Anterior cingulate cortex (tissue), 58 donors: ENCODE results near the gene BUD23.

Source experiments
- DNase-seq, 58 donors: peaks; one replicate each; lab custom pipeline; 2025; lab: John Stamatoyannopoulos, UW

The BUD23 gene

GRCh38 chr7:73738220-73738611 lies 54.8 kb downstream of the BUD23 start:
- peak in 34 of 58 donors; percentile 18 to 68 (median 40) for DNase-seq

- peak; percentile 73 to 99 (median 97) for DNase-seq
Observed at GRCh38 chr7:73738612-73739386, 55.4 kb downstream of the BUD23 start, which contains the start of gene ABHD11. Gene ABHD11 (minus strand): TSS chr7:73738802. CDS start chr7:73738770, 32 bp downstream.

- peak in 2 of 58 donors; percentile 34 to 44 for DNase-seq
Observed at GRCh38 chr7:73739387-73739767, 56.0 kb downstream of the BUD23 start.

GRCh38 chr7:73740212-73740611 lies 56.8 kb downstream of the BUD23 start:
- DNase-seq, result no peak

- DNase-seq, result no peak
Observed at GRCh38 chr7:73740771-73741170, 57.4 kb downstream of the BUD23 start.

- no peak for DNase-seq
Observed at GRCh38 chr7:73741600-73741999, 58.2 kb downstream of the BUD23 start.

- DNase-seq, result no peak
Observed at GRCh38 chr7:73742338-73742752, 58.9 kb downstream of the BUD23 start.

- peak in 31 of 58 donors; percentile 7 to 77 (median 30) for DNase-seq
Observed at GRCh38 chr7:73742753-73743641, 59.6 kb downstream of the BUD23 start.

GRCh38 chr7:73746378-73746777 lies 63.0 kb downstream of the BUD23 start:
- peak in 6 of 58 donors; percentile 5 to 19 (median 12) for DNase-seq
